OCI-LY1 (cell line): ENCODE measurements around the gene MEGF6.

Experiments
- H2AFZ ChIP-seq: fragments of 200-600 bp; sonication (generic), shearing (Covaris generic); 2 replicates; pipeline ENCODE4 v1.6.0; 2014; ENCODE audit warnings: antibody characterized with exemption, mild to moderate bottlenecking, low read length
- H3F3A ChIP-seq: fragments of 200-600 bp; sonication (generic), shearing (Covaris generic); 2 replicates; pipeline ENCODE4 v1.6.0; 2014; ENCODE audit warnings: mild to moderate bottlenecking, antibody characterized with exemption, low read length, moderate library complexity; ENCODE audit not compliant: insufficient read depth
- H3K27ac ChIP-seq: fragments of 200-600 bp; sonication (generic); 2 replicates; pipeline ENCODE4 v1.5.1; 2014; ENCODE audit warnings: low read length, mixed run types, mild to moderate bottlenecking, low read depth; ENCODE audit not compliant: poor library complexity, severe bottlenecking
- H3K27me3 ChIP-seq: fragments of 200-600 bp; sonication (generic); 2 replicates; pipeline ENCODE4 v1.6.0; 2014; ENCODE audit warnings: antibody characterized with exemption, mild to moderate bottlenecking, low read length, moderate library complexity; ENCODE audit not compliant: insufficient read depth
- H3K36me3 ChIP-seq: fragments of 200-600 bp; sonication (generic); 2 replicates; pipeline ENCODE4 v1.6.1; 2014; ENCODE audit warnings: mild to moderate bottlenecking, antibody characterized with exemption, low read length, moderate library complexity, mixed read lengths; ENCODE audit not compliant: insufficient read depth
- H3K4me1 ChIP-seq: fragments of 200-600 bp; sonication (generic); 2 replicates; pipeline ENCODE4 v1.5.1; 2014; ENCODE audit warnings: mild to moderate bottlenecking, low read length, moderate library complexity; ENCODE audit not compliant: insufficient read depth, severe bottlenecking
- H3K4me2 ChIP-seq: fragments of 200-600 bp; sonication (generic), shearing (Covaris generic); 2 replicates; pipeline ENCODE4 v1.6.1; 2014; ENCODE audit warnings: low read length
- H3K4me3 ChIP-seq: fragments of 200-600 bp; sonication (generic); 2 replicates; pipeline ENCODE4 v1.5.1; 2014; ENCODE audit warnings: low read length, low read depth, mild to moderate bottlenecking, mixed read lengths; ENCODE audit not compliant: poor library complexity, severe bottlenecking
- H3K79me2 ChIP-seq: fragments of 200-600 bp; shearing (Covaris generic); 2 replicates; pipeline ENCODE4 v1.6.1; 2016; ENCODE audit warnings: mixed run types, low read length, mixed read lengths; ENCODE audit not compliant: insufficient read depth
- H3K9ac ChIP-seq: fragments of 200-600 bp; sonication (generic), shearing (Covaris generic); 2 replicates; pipeline ENCODE4 v1.6.1; 2014; ENCODE audit warnings: mild to moderate bottlenecking, low read length, mixed read lengths
- H3K9me2 ChIP-seq: fragments of 200-600 bp; sonication (generic), shearing (Covaris generic); 2 replicates; pipeline ENCODE4 v1.6.1; 2014; ENCODE audit warnings: low read depth, mild to moderate bottlenecking, low read length, mixed read lengths
- H3K9me3 ChIP-seq: fragments of 200-600 bp; shearing (Covaris generic); 2 replicates; pipeline ENCODE4 v1.6.1; 2014; ENCODE audit warnings: low read length, mixed read lengths
- H4K20me1 ChIP-seq: fragments of 200-600 bp; sonication (generic), shearing (Covaris generic); 2 replicates; pipeline ENCODE4 v1.6.0; 2016; ENCODE audit warnings: mild to moderate bottlenecking, low read length; ENCODE audit not compliant: insufficient read depth
- EZH2 ChIP-seq: fragments of 200-600 bp; sonication (generic), shearing (Covaris generic); IDR thresholded peaks from 2 replicates; pipeline ENCODE4 v1.8.0; 2017; ENCODE audit warnings: borderline replicate concordance, mixed run types, mild to moderate bottlenecking, antibody characterized with exemption, low read length, moderate library complexity, mixed read lengths
- TF ChIP-seq, protein P1 (sequence below): fragments of 200-600 bp; sonication (generic), shearing (Covaris generic); IDR thresholded peaks from 2 replicates; pipeline ENCODE4 v1.5.1; 2017; ENCODE audit warnings: mild to moderate bottlenecking, antibody characterized with exemption, low read length, moderate library complexity, mixed read lengths

Gene MEGF6

DNA sequence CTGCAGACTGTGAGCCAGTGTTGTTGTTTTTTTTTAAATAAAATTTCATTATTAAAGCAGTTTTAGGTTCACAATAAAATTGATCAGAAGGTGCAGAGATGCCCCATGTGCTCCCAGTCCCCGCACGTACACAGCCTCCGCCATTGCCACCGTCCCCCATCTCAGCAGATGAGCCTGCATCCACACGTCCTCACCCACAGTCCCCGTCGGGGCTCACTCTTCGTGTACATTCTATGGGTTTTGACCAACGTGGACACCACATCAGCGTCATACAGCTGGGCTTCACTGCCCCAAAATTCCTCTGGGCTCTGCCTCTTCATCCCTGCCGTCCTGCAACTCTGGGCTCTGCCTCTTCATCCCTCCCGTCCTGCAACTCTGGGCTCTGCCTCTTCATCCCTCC lies 168.4 kb downstream of the MEGF6 start:
- H4K20me1 ChIP-seq, result no peaks in the 10 kb centered on the region
- no peaks in the 10 kb centered on the region for H3K4me1 ChIP-seq
- H3K9me3 ChIP-seq, result 0 out of 2 replicates have a peak, but pooled peaks cover 5% of the 10 kb centered on the region
- H3K36me3 ChIP-seq, result no peaks in the 10 kb centered on the region; the same call in 1 of the 2 replicates
- no peaks in the 10 kb centered on the region for H3K9me2 ChIP-seq
- no peak overlapping the region for H3K4me3 ChIP-seq
- H3K4me2 ChIP-seq, result no peak overlapping the region
- H3K27ac ChIP-seq, result no peak overlapping the region
- H3K27me3 ChIP-seq, result peaks cover 6% of the 10 kb centered on the region; the same call in 1 of the 2 replicates
- no peak overlapping the region for H2AFZ ChIP-seq
- H3F3A ChIP-seq, result no peaks in the 10 kb centered on the region
- no peaks in the 10 kb centered on the region for H3K79me2 ChIP-seq
- no peak for TF ChIP-seq EZH2
- TF ChIP-seq, protein P1, sequence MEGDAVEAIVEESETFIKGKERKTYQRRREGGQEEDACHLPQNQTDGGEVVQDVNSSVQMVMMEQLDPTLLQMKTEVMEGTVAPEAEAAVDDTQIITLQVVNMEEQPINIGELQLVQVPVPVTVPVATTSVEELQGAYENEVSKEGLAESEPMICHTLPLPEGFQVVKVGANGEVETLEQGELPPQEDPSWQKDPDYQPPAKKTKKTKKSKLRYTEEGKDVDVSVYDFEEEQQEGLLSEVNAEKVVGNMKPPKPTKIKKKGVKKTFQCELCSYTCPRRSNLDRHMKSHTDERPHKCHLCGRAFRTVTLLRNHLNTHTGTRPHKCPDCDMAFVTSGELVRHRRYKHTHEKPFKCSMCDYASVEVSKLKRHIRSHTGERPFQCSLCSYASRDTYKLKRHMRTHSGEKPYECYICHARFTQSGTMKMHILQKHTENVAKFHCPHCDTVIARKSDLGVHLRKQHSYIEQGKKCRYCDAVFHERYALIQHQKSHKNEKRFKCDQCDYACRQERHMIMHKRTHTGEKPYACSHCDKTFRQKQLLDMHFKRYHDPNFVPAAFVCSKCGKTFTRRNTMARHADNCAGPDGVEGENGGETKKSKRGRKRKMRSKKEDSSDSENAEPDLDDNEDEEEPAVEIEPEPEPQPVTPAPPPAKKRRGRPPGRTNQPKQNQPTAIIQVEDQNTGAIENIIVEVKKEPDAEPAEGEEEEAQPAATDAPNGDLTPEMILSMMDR, result no peak
- no peak overlapping the region for H3K9ac ChIP-seq

DNA sequence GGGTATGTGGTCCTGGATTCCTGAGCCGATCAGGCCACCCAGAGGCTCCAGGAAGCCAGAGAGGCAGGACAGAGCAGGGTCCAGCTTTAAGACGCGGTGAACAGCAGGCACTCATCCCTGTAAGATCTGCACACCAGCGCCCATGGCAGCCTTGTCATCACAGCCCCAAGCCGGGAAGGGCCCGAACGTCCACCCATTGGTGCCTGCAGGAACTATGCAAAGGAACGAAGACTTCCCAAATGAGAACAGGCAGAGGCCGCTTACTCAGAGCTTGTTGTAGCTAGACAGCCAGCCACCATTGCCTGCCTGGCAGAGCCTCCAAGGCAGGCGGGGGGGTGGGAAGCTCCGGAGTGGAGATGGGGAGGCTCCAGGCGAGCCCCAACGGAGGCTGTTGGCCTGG lies 169.0 kb downstream of the MEGF6 start:
- H3K4me3 ChIP-seq, result no peak overlapping the region
- H3K9me3 ChIP-seq, result 0 out of 2 replicates have a peak, but pooled peaks cover 1% of the 10 kb centered on the region
- H4K20me1 ChIP-seq, result no peaks in the 10 kb centered on the region
- no peak for TF ChIP-seq EZH2
- TF ChIP-seq, protein P1, result no peak
- H3K79me2 ChIP-seq, result no peaks in the 10 kb centered on the region
- H3F3A ChIP-seq, result no peaks in the 10 kb centered on the region
- no peak overlapping the region for H2AFZ ChIP-seq
- H3K9me2 ChIP-seq, result no peaks in the 10 kb centered on the region
- H3K4me1 ChIP-seq, result no peaks in the 10 kb centered on the region
- H3K4me2 ChIP-seq, result no peak overlapping the region
- H3K36me3 ChIP-seq, result no peaks in the 10 kb centered on the region; the same call in 1 of the 2 replicates
- H3K27ac ChIP-seq, result no peak overlapping the region
- H3K27me3 ChIP-seq, result peaks cover under 1% of the 10 kb centered on the region; the same call in 1 of the 2 replicates
- H3K9ac ChIP-seq, result no peak overlapping the region

DNA sequence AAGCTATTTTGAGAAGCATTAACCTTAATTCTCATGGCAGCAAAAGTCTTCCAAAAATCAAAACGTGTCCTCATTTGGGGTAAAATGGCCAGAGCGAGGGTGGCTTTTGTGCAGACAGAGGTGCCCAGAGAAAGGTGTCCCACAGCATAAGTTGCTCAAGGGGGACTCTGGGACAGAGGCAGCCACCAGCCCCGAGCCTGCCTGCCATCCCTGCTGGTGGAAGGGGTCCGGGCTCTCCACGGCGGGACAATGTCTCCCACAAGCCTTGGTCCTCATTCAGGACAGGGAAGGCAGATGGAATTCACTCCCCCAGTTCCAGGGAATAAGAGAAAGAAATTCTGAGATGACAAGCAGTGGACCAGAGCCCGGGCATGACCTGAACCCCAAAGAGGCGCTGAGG lies 169.4 kb downstream of the MEGF6 start:
- H3K36me3 ChIP-seq, result no peaks in the 10 kb centered on the region; the same call in 1 of the 2 replicates
- no peak overlapping the region for H3K27ac ChIP-seq
- H3K9ac ChIP-seq, result no peak overlapping the region
- H3K4me3 ChIP-seq, result no peak overlapping the region
- H2AFZ ChIP-seq, result no peak overlapping the region
- H4K20me1 ChIP-seq, result no peaks in the 10 kb centered on the region
- no peaks in the 10 kb centered on the region for H3K79me2 ChIP-seq
- H3K27me3 ChIP-seq, result no peaks in the 10 kb centered on the region; the same call in 1 of the 2 replicates
- H3F3A ChIP-seq, result no peaks in the 10 kb centered on the region
- H3K9me3 ChIP-seq, result no peaks in the 10 kb centered on the region
- no peaks in the 10 kb centered on the region for H3K4me1 ChIP-seq
- H3K4me2 ChIP-seq, result no peak overlapping the region
- no peaks in the 10 kb centered on the region for H3K9me2 ChIP-seq
- TF ChIP-seq, protein P1, result no peak
- TF ChIP-seq EZH2, result no peak
